Measurements from ENCODE around the gene BCAS4. TPM values are rescaled to one million over a fixed set of nuclear protein-coding genes. Genes with fewer than 3 reads are reported as not detected.

The BCAS4 gene
- total RNA-seq, 1 donor from 2014 or later = 16.7 TPM

- no peaks in the 10 kb centered on the region for H3K27me3 Mint-ChIP-seq (ENCODE audit: low read depth, unreplicated experiment)
- no peak overlapping the region for H2AFZ ChIP-seq (ENCODE audit: low read depth, low read length)
- H3K4me3 Mint-ChIP-seq (ENCODE audit: unreplicated experiment) = no peak overlapping the region
- no peaks in the 10 kb centered on the region for H3K79me2 ChIP-seq (ENCODE audit: insufficient read depth, low read length)
- H3K4me2 ChIP-seq (ENCODE audit: low read length) = no peak overlapping the region
- no peaks in the 10 kb centered on the region for H3K9me3 ChIP-seq (ENCODE audit: insufficient read depth, low read depth, low read length)
- H3K27me3 ChIP-seq (ENCODE audit: insufficient read depth, low read length) = peaks cover 2% of the 10 kb centered on the region
- no peaks in the 10 kb centered on the region for H3K36me3 Mint-ChIP-seq (ENCODE audit: low read depth, unreplicated experiment)
- no peak overlapping the region for H3K9ac ChIP-seq (ENCODE audit: low read length)
- no peaks in the 10 kb centered on the region for H3K4me1 ChIP-seq (ENCODE audit: insufficient read depth, low read length)
- H3K4me1 Mint-ChIP-seq (ENCODE audit: low read depth, unreplicated experiment) = no peaks in the 10 kb centered on the region
- H3K4me3 ChIP-seq (ENCODE audit: insufficient read depth, low read depth, low read length) = no peak overlapping the region
- no peaks in the 10 kb centered on the region for H3K9me3 Mint-ChIP-seq (ENCODE audit: unreplicated experiment)
- H3K36me3 ChIP-seq (ENCODE audit: insufficient read depth, low read length) = no peaks in the 10 kb centered on the region
- H3K27ac Mint-ChIP-seq (ENCODE audit: unreplicated experiment) = no peak overlapping the region
- DNase-seq (ENCODE audit: low read depth) (no peak), FAIRE-seq (no peak)
- no peak for TF ChIP-seq EZH2 (IDR thresholded peaks at IDR 0.05; ENCODE audit: insufficient read depth, low read length)
- no peak for TF ChIP-seq CTCF (IDR thresholded peaks at IDR 0.05; ENCODE audit: insufficient read depth, low read depth, low read length)
- H4K20me1 ChIP-seq (ENCODE audit: insufficient read depth, low read length) = no peaks in the 10 kb centered on the region
- no peak overlapping the region for H3K27ac ChIP-seq (ENCODE audit: low read depth, low read length)
Observed at GRCh38 chr20:50772420-50773185, 22.3 kb upstream of the BCAS4 start.

GRCh38 chr20:50774515-50774914, 20.3 kb upstream of the BCAS4 start:
- no peak overlapping the region for H2AFZ ChIP-seq (ENCODE audit: low read depth, low read length)
- no peak overlapping the region for H3K9ac ChIP-seq (ENCODE audit: low read length)
- no peak overlapping the region for H3K4me2 ChIP-seq (ENCODE audit: low read length)
- H3K79me2 ChIP-seq (ENCODE audit: insufficient read depth, low read length) = no peaks in the 10 kb centered on the region
- Mint-ChIP-seq H3K36me3 (ENCODE audit: low read depth, unreplicated experiment) (no peaks in the 10 kb centered on the region), H3K27ac (ENCODE audit: unreplicated experiment) (no peak overlapping the region), H3K9me3 (ENCODE audit: unreplicated experiment) (no peaks in the 10 kb centered on the region), H3K4me1 (ENCODE audit: low read depth, unreplicated experiment) (no peaks in the 10 kb centered on the region), H3K4me3 (ENCODE audit: unreplicated experiment) (no peak overlapping the region), H3K27me3 (ENCODE audit: low read depth, unreplicated experiment) (no peaks in the 10 kb centered on the region)
- H4K20me1 ChIP-seq (ENCODE audit: insufficient read depth, low read length) = no peaks in the 10 kb centered on the region
- peaks cover 2% of the 10 kb centered on the region for H3K27me3 ChIP-seq (ENCODE audit: insufficient read depth, low read length)
- TF ChIP-seq EZH2 (IDR thresholded peaks at IDR 0.05; ENCODE audit: insufficient read depth, low read length) (no peak), CTCF (IDR thresholded peaks at IDR 0.05; ENCODE audit: insufficient read depth, low read depth, low read length) (no peak)
- no peak overlapping the region for H3K27ac ChIP-seq (ENCODE audit: low read depth, low read length)
- DNase-seq (ENCODE audit: low read depth) (no peak), FAIRE-seq (no peak)
- no peaks in the 10 kb centered on the region for H3K4me1 ChIP-seq (ENCODE audit: insufficient read depth, low read length)
- H3K36me3 ChIP-seq (ENCODE audit: insufficient read depth, low read length) = no peaks in the 10 kb centered on the region
- no peaks in the 10 kb centered on the region for H3K9me3 ChIP-seq (ENCODE audit: insufficient read depth, low read depth, low read length)
- no peak overlapping the region for H3K4me3 ChIP-seq (ENCODE audit: insufficient read depth, low read depth, low read length)

- Mint-ChIP-seq H3K27ac (ENCODE audit: unreplicated experiment) (no peak overlapping the region), H3K27me3 (ENCODE audit: low read depth, unreplicated experiment) (no peaks in the 10 kb centered on the region), H3K4me3 (ENCODE audit: unreplicated experiment) (no peak overlapping the region), H3K4me1 (ENCODE audit: low read depth, unreplicated experiment) (no peaks in the 10 kb centered on the region), H3K36me3 (ENCODE audit: low read depth, unreplicated experiment) (no peaks in the 10 kb centered on the region), H3K9me3 (ENCODE audit: unreplicated experiment) (no peaks in the 10 kb centered on the region)
- Histone ChIP-seq H3K27me3 (ENCODE audit: insufficient read depth, low read length) (peaks cover 2% of the 10 kb centered on the region), H4K20me1 (ENCODE audit: insufficient read depth, low read length) (no peaks in the 10 kb centered on the region), H3K79me2 (ENCODE audit: insufficient read depth, low read length) (no peaks in the 10 kb centered on the region), H3K4me3 (ENCODE audit: insufficient read depth, low read depth, low read length) (no peak overlapping the region), H3K4me2 (ENCODE audit: low read length) (no peak overlapping the region), H3K9me3 (ENCODE audit: insufficient read depth, low read depth, low read length) (no peaks in the 10 kb centered on the region), H3K27ac (ENCODE audit: low read depth, low read length) (no peak overlapping the region), H3K9ac (ENCODE audit: low read length) (no peak overlapping the region), H2AFZ (ENCODE audit: low read depth, low read length) (no peak overlapping the region), H3K4me1 (ENCODE audit: insufficient read depth, low read length) (no peaks in the 10 kb centered on the region), H3K36me3 (ENCODE audit: insufficient read depth, low read length) (no peaks in the 10 kb centered on the region)
- DNase-seq (ENCODE audit: low read depth) = no peak
- no peak for FAIRE-seq
- no peak for TF ChIP-seq CTCF (IDR thresholded peaks at IDR 0.05; ENCODE audit: insufficient read depth, low read depth, low read length)
Observed at GRCh38 chr20:50776122-50776817, 18.6 kb upstream of the BCAS4 start.
